GM12801 (cell line): ENCODE results near the gene NME2.

Source experiments
- CTCF ChIP-seq: IDR thresholded peaks from one replicate; pipeline ENCODE4 v1.5.1; 2011; ENCODE audit warnings: control low read depth; ENCODE audit not compliant: insufficient read length; ENCODE audit errors: extremely low read depth

Gene NME2

DNA sequence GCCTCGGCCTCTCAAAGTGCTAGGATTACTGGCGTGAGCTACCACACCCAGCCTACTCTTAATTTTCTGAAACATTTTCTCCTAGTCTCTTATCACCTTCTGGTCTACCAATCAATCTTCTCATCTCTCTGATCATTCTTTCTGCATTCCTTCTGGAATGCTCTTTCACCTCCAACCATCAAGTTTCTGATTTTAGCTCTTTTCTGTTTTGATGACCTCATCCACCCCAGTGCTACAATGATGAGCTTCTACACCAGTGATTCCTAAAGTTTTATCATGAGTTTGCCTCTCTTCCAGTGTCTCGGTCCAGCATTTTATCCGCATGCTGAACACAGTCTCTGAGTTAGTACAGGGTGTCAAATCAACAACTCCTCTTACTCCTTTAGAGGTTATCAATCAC is 31.5 kb downstream of the NME2 start:
- TF ChIP-seq CTCF: no peak

DNA sequence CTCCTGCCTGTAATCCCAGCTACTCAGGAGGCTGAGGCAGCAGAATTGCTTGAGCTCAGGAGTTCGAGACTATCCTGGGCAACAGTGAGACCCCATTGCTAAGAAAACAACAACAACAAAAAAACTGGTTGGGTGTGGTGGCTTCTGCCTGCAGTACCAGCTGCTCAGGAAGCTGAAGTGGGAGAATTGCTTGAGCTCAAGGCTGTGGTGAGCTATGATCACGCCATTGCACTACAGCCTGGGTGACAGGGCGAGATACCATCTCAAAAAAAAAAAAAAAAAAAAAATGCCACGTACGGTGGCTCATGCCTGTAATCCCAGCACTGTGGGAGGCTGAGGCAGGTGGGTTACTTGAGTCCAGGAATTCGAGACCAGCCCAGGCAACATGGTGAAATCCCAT is 34.1 kb downstream of the NME2 start:
- no peak for TF ChIP-seq CTCF

DNA sequence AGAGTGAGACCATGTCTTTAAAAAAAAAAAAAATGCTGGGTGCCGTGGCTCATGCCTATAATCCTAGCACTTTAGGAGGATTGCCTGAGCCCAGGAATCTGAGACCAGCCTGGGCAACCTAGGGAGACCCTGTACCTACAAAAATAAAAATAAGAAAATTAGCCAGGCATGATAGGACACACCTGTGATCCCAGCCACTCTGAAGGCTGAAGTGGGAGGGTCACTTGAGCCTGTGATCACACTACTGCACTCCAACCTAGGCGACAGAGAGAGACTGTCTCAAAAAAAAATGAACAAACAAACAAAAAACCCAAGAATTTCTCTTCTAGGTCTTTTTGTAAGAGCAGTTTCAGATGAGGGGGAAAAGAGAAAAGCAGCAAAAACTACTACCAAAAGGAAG is 34.6 kb downstream of the NME2 start:
- TF ChIP-seq CTCF: no peak

- TF ChIP-seq CTCF: no peak
Observed at GRCh38 chr17:51203838-51204237, 37.6 kb downstream of the NME2 start.

- TF ChIP-seq CTCF: no peak
Observed at GRCh38 chr17:51214920-51215319, 48.7 kb downstream of the NME2 start.

GRCh38 chr17:51217946-51218345 is 51.7 kb downstream of the NME2 start:
- TF ChIP-seq CTCF: no peak

GRCh38 chr17:51221322-51221721 is 55.1 kb downstream of the NME2 start:
- TF ChIP-seq CTCF: no peak
